OCI-LY7 (cell line): Measurements from ENCODE around the gene TEDC1. TPM values are rescaled to one million over a fixed set of nuclear protein-coding genes. Genes with fewer than 3 reads are reported as not detected.

Experiments used
- BruUV-seq: library from RNA; stranded (reverse); fragments of 400-500 nt; replicated peaks from 2 replicates; lab custom pipeline; 2021; lab: Mats Ljungman, UMichigan
- CTCF ChIA-PET: fragments of 300-600 bp; sonication (Branson Sonifier 250); formaldehyde crosslinking; loops from one replicate; lab custom pipeline; 2022; ENCODE audit warnings: antibody characterized with exemption; ENCODE audit not compliant: unreplicated experiment; lab: Charles Lee
- POLR2A ChIA-PET: fragments of 300-600 bp; sonication (Branson Sonifier 250); formaldehyde crosslinking; loops from one replicate; lab custom pipeline; 2022; ENCODE audit warnings: antibody characterized with exemption; lab: Charles Lee
- DNase-seq: peaks from one replicate; pipeline ENCODE4 v3.0.0-alpha.2; 2015; ENCODE audit warnings: low spot score
- H2AFZ ChIP-seq: fragments of 200-600 bp; sonication (generic), shearing (Covaris generic); 2 replicates; pipeline ENCODE4 v1.6.1; 2014; ENCODE audit warnings: mild to moderate bottlenecking, antibody characterized with exemption, low read length, moderate library complexity
- H3K27ac ChIP-seq: fragments of 200-600 bp; sonication (generic); 2 replicates; pipeline ENCODE4 v1.5.1; 2014; ENCODE audit warnings: mixed run types, low read depth, mild to moderate bottlenecking, moderate library complexity, low read length, inconsistent platforms; ENCODE audit not compliant: poor library complexity, severe bottlenecking
- H3K36me3 ChIP-seq: fragments of 200-600 bp; sonication (generic); 2 replicates; pipeline ENCODE4 v1.6.1; 2014; ENCODE audit warnings: mild to moderate bottlenecking, antibody characterized with exemption, low read length, moderate library complexity, mixed read lengths; ENCODE audit not compliant: insufficient read depth
- H3K4me1 ChIP-seq: fragments of 200-600 bp; sonication (generic); 2 replicates; pipeline ENCODE4 v1.5.1; 2014; ENCODE audit warnings: mild to moderate bottlenecking, low read length; ENCODE audit not compliant: insufficient read depth, poor library complexity, severe bottlenecking
- H3K4me2 ChIP-seq: fragments of 200-600 bp; sonication (generic); 2 replicates; pipeline ENCODE4 v1.6.1; 2014; ENCODE audit warnings: mild to moderate bottlenecking, low read length
- H3K4me3 ChIP-seq: fragments of 200-600 bp; sonication (generic); 2 replicates; pipeline ENCODE4 v1.5.1; 2014; ENCODE audit warnings: mild to moderate bottlenecking, low read depth, low read length; ENCODE audit not compliant: poor library complexity, severe bottlenecking
- H3K79me2 ChIP-seq: fragments of 200-600 bp; sonication (generic); 2 replicates; pipeline ENCODE4 v1.6.1; 2016; ENCODE audit warnings: low read depth, mild to moderate bottlenecking, low read length, moderate library complexity, mixed read lengths; ENCODE audit not compliant: insufficient read depth
- H3K9me2 ChIP-seq: fragments of 200-600 bp; sonication (generic); 2 replicates; pipeline ENCODE4 v1.6.1; 2016; ENCODE audit warnings: mild to moderate bottlenecking, low read length, mixed read lengths; ENCODE audit not compliant: insufficient read depth
- H3K9me3 ChIP-seq: fragments of 200-600 bp; sonication (generic); 2 replicates; pipeline ENCODE4 v1.6.1; 2014; ENCODE audit warnings: mild to moderate bottlenecking, mixed run types, low read length, mixed read lengths
- H4K20me1 ChIP-seq: fragments of 200-600 bp; sonication (generic); 2 replicates; pipeline ENCODE4 v1.6.1; 2014; ENCODE audit warnings: mild to moderate bottlenecking, antibody characterized with exemption, low read length, moderate library complexity, mixed read lengths; ENCODE audit not compliant: insufficient read depth
- EZH2phosphoT487 ChIP-seq: fragments of 200-600 bp; sonication (generic); IDR thresholded peaks from 2 replicates; pipeline ENCODE4 v1.6.1; 2018; ENCODE audit warnings: low read depth, borderline replicate concordance, mild to moderate bottlenecking, mixed run types, antibody characterized with exemption, low read length, moderate library complexity, mixed read lengths
- intact Hi-C: fragments of 100-400 bp; cut with micrococcal nuclease; formaldehyde crosslinking; loops from one replicate; pipeline ENCODE4 v1.10.0; 2022; ENCODE audit not compliant: unreplicated experiment
- total RNA-seq, 2 experiments: library from RNA; depleted of rRNA in 1 of 2; stranded (reverse); fragments of >200 nt in 1 of 2; shearing (Covaris generic) in 1 of 2; gene quantifications; 2 replicates each; pipeline ENCODE4 v1.2.3, GENCODE V29; 2014 to 2022
- TF ChIP-seq, protein P1 (sequence below): fragments of 200-600 bp; sonication (generic); conservative IDR thresholded peaks from 2 replicates; pipeline ENCODE4 v1.5.1; 2014; ENCODE audit warnings: mild to moderate bottlenecking, antibody characterized with exemption, low read length, moderate library complexity, mixed read lengths

Gene TEDC1
- total RNA-seq, 2 experiments from 2014 or later, result 53.2 to 55.8 TPM

DNA sequence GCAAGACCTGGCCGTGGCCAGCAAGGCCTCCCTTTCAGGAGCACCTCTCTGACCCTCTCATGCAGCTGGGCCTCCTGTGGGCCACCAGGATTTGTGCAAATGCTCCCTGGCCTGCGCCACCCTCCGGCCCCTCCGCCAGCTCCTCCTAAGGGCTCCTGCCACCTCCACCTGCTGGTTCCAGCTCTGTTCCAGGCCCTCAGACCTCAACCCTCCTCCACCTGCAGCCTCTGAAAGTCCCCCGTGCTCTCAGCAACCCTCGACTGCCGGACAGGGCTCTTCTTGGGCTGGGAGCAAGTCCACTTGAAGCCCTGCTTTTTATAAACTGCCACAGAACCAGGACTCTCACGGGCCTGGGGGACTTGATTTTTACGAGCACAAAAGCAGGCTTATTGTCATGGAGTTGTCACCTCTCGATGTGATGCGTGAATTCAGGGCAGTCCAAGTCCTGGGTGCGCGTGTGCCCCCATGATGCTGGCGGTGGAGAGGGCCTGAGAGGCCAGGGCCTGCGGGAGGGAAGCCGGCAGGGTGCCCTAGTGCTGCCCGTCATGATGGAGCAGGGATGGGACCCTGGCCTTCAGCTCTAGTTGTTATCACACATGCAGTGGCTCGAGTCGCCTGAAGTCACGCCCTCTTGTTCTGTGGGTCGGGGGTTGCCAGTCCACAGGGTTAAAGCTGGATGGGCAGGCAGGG, 9.1 kb downstream of the TEDC1 start:
- Histone ChIP-seq H4K20me1 (no peaks in the 10 kb centered on the region), H3K27ac (no peak overlapping the region), H3K9me3 (no peaks in the 10 kb centered on the region), H2AFZ (no peak overlapping the region), H3K36me3 (peaks cover 12% of the 10 kb centered on the region), H3K9me2 (no peaks in the 10 kb centered on the region), H3K4me3 (no peak overlapping the region), H3K79me2 (no peaks in the 10 kb centered on the region), H3K4me1 (no peaks in the 10 kb centered on the region), H3K4me2 (no peak overlapping the region)
- no TSS peak for BruUV-seq
- POLR2A ChIA-PET, result no interaction called here
- no peak for DNase-seq
- intact Hi-C loops, result no loop called here
- CTCF ChIA-PET, result no interaction called here
- TF ChIP-seq, protein P1, sequence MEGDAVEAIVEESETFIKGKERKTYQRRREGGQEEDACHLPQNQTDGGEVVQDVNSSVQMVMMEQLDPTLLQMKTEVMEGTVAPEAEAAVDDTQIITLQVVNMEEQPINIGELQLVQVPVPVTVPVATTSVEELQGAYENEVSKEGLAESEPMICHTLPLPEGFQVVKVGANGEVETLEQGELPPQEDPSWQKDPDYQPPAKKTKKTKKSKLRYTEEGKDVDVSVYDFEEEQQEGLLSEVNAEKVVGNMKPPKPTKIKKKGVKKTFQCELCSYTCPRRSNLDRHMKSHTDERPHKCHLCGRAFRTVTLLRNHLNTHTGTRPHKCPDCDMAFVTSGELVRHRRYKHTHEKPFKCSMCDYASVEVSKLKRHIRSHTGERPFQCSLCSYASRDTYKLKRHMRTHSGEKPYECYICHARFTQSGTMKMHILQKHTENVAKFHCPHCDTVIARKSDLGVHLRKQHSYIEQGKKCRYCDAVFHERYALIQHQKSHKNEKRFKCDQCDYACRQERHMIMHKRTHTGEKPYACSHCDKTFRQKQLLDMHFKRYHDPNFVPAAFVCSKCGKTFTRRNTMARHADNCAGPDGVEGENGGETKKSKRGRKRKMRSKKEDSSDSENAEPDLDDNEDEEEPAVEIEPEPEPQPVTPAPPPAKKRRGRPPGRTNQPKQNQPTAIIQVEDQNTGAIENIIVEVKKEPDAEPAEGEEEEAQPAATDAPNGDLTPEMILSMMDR, result no peak
- TF ChIP-seq EZH2phosphoT487, result no peak

- H3K4me2 ChIP-seq, result no peak overlapping the region
- no peaks in the 10 kb centered on the region for H3K9me2 ChIP-seq
- H3K4me1 ChIP-seq, result no peaks in the 10 kb centered on the region
- POLR2A ChIA-PET, result no interaction called here
- H3K36me3 ChIP-seq, result peaks cover 12% of the 10 kb centered on the region
- H4K20me1 ChIP-seq, result no peaks in the 10 kb centered on the region
- CTCF ChIA-PET, result no interaction called here
- TF ChIP-seq, protein P1, result no peak
- no peak for TF ChIP-seq EZH2phosphoT487
- H2AFZ ChIP-seq, result no peak overlapping the region
- DNase-seq, result no peak
- intact Hi-C loops, result no loop called here
- BruUV-seq, result no TSS peak
- no peak overlapping the region for H3K27ac ChIP-seq
- H3K4me3 ChIP-seq, result no peak overlapping the region
- no peaks in the 10 kb centered on the region for H3K79me2 ChIP-seq
- no peaks in the 10 kb centered on the region for H3K9me3 ChIP-seq
These were observed 9.7 kb downstream of the TEDC1 start for GRCh38 chr14:105500726-105501101.

- no peak overlapping the region for H3K4me3 ChIP-seq
- POLR2A ChIA-PET, result no interaction called here
- no peak overlapping the region for H3K27ac ChIP-seq
- CTCF ChIA-PET, result no interaction called here
- H3K36me3 ChIP-seq, result peaks cover 12% of the 10 kb centered on the region
- H3K79me2 ChIP-seq, result no peaks in the 10 kb centered on the region
- no peak for TF ChIP-seq EZH2phosphoT487
- TF ChIP-seq, protein P1, result no peak
- no peaks in the 10 kb centered on the region for H4K20me1 ChIP-seq
- H3K9me3 ChIP-seq, result no peaks in the 10 kb centered on the region
- H3K4me2 ChIP-seq, result no peak overlapping the region
- no TSS peak for BruUV-seq
- H3K9me2 ChIP-seq, result no peaks in the 10 kb centered on the region
- H3K4me1 ChIP-seq, result no peaks in the 10 kb centered on the region
- no peak overlapping the region for H2AFZ ChIP-seq
- intact Hi-C loops, result no loop called here
- no peak for DNase-seq
These were observed 10.7 kb downstream of the TEDC1 start for GRCh38 chr14:105501504-105502291.
